AG04450 (cell line): ENCODE results near the gene NEURL1B. TPM values are rescaled to one million over a fixed set of nuclear protein-coding genes. Genes with fewer than 3 reads are reported as not detected.

ENCODE experiments used
- CTCF ChIA-PET: fragments of 300-600, 350-600 bp; formaldehyde crosslinking; extraction: SDS; loops from one replicate; lab custom pipeline; 2022; ENCODE audit warnings: antibody characterized with exemption, inconsistent platforms; lab: Charles Lee
- POLR2A ChIA-PET: fragments of 350-600 bp; formaldehyde crosslinking; extraction: SDS; loops from one replicate; lab custom pipeline; 2021; ENCODE audit warnings: antibody characterized with exemption, inconsistent platforms; lab: Yijun Ruan, JAX
- DNase-seq: peaks from one replicate; pipeline ENCODE4 v3.0.0-alpha.2; 2011; ENCODE audit warnings: low read depth, low spot score
- H3K27ac ChIP-seq: one replicate; pipeline ENCODE4 v1.5.1; 2012; ENCODE audit warnings: low read depth, low read length, control low read depth
- H3K27me3 ChIP-seq: one replicate; pipeline ENCODE4 v1.6.0; 2012; ENCODE audit warnings: low read length; ENCODE audit not compliant: control insufficient read depth, insufficient read depth
- H3K4me3 ChIP-seq: 2 replicates; pipeline ENCODE4 v1.5.1; 2011; ENCODE audit warnings: mild to moderate bottlenecking, low read depth, low read length, control low read depth
- H3K9me3 ChIP-seq: 2 replicates; pipeline ENCODE4 v1.5.1; 2012; ENCODE audit warnings: low read length; ENCODE audit not compliant: control insufficient read depth, insufficient read depth
- polyA plus RNA-seq: library from polyadenylated mRNA; depleted of rRNA; stranded (reverse); fragments of >200 nt; gene quantifications from 2 replicates; pipeline ENCODE4 v1.2.3, GENCODE V29; 2011
- TF ChIP-seq, protein P1 (sequence below): IDR thresholded peaks from 2 replicates; pipeline ENCODE4 v1.5.1; 2011; ENCODE audit warnings: low read depth, low read length, control low read depth, inconsistent platforms

Gene NEURL1B
- polyA plus RNA-seq, 1 experiment = 1.8 TPM

DNA sequence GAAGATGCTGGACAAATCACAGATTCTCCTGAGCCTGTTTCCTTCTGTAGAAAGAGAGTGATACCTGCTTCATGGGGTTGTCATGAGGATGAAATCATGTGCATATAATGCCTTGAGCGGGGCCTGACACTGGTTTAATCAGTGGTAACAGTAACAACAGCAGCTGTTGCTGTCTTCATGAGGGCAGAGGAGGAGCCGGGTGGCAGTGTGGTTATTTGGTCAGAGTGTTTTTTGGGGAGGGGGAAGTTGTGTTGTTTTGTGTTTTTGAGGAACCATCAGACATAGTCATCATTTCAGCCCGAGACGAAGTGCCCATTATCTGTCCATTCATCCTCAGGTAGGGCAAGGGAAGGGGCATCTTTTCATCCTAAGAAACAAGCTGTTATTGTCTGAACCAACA is 44.0 kb downstream of the NEURL1B start:
- ChIA-PET CTCF (interaction anchor here (1.0 kb wide), 1 partner anchor 13 kb away, joined by 5 read pairs; no protein-coding TSS in a partner anchor), POLR2A (no interaction called here)
- no peaks in the 10 kb centered on the region for H3K27me3 ChIP-seq
- no peak overlapping the region for H3K4me3 ChIP-seq
- TF ChIP-seq, protein P1, sequence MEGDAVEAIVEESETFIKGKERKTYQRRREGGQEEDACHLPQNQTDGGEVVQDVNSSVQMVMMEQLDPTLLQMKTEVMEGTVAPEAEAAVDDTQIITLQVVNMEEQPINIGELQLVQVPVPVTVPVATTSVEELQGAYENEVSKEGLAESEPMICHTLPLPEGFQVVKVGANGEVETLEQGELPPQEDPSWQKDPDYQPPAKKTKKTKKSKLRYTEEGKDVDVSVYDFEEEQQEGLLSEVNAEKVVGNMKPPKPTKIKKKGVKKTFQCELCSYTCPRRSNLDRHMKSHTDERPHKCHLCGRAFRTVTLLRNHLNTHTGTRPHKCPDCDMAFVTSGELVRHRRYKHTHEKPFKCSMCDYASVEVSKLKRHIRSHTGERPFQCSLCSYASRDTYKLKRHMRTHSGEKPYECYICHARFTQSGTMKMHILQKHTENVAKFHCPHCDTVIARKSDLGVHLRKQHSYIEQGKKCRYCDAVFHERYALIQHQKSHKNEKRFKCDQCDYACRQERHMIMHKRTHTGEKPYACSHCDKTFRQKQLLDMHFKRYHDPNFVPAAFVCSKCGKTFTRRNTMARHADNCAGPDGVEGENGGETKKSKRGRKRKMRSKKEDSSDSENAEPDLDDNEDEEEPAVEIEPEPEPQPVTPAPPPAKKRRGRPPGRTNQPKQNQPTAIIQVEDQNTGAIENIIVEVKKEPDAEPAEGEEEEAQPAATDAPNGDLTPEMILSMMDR = no peak
- no peaks in the 10 kb centered on the region; the same call in 1 of the 2 replicates for H3K9me3 ChIP-seq
- DNase-seq = no peak
- H3K27ac ChIP-seq = no peak overlapping the region

DNA sequence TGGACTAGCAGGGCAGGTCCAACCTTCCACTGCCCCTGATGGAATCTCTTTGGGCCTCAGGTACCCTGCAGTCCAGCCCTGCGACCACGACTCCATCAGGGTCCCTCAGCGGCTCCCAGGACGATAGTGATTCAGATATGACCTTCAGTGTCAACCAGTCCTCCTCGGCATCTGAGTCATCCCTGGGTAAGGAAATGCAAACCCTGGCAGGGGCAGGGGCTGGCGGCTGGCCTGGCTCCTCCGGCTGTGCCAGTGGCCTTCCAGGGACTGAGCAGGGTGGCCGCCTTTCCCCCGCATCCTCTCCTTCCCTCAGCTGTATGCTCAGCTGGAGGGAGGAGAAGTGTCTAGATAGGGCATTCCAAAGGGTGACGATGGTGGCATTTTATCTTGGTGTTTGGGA is 45.0 kb downstream of the NEURL1B start:
- no peak for DNase-seq
- no peaks in the 10 kb centered on the region; the same call in 1 of the 2 replicates for H3K9me3 ChIP-seq
- POLR2A ChIA-PET = no interaction called here
- H3K27me3 ChIP-seq = no peaks in the 10 kb centered on the region
- CTCF ChIA-PET = interaction anchor here (3.6 kb wide), 1 partner anchor 11 kb away, joined by 18 read pairs; no protein-coding TSS in a partner anchor
- no peak overlapping the region for H3K4me3 ChIP-seq
- no peak overlapping the region for H3K27ac ChIP-seq
- TF ChIP-seq, protein P1 = no peak

DNA sequence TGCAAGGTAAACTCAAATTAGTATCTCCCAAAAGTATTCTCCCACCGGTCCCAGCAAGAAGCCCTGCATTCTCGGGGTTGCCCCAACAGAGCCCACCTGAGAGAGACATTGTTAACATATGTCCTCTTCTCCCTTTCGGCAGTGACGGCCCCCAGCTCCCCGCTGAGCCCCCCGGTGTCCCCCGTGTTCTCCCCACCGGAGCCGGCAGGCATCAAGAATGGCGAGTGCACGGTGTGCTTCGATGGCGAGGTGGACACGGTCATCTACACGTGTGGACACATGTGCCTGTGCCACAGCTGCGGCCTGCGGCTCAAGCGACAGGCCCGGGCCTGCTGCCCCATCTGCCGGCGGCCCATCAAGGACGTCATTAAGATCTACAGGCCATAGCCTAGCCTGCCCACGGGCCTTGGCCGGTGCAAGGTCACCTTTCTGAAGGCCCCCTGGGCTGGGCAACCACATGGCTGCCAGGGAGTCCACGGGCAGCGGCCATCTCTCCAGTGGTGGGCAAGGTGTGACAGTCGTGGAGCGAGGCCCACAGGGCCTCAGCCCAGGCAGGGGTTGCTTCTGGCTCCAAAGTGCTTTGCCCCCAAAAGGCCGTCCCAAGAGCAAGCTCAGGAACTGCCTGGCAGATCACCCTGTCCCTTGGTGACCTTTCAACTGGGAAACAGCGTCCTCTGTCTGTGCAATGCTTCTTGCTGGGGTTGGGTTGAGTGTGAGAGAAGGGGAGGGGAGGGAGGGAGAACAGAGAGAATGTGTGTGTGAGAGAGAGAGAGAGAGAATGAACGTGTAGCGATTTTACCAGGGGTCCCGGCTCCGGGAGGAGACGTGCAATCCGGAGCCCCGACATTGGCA is 45.7 kb downstream of the NEURL1B start:
- TF ChIP-seq, protein P1 = no peak
- Histone ChIP-seq H3K9me3 (no peaks in the 10 kb centered on the region; the same call in 1 of the 2 replicates), H3K27me3 (no peaks in the 10 kb centered on the region), H3K27ac (no peak overlapping the region), H3K4me3 (no peak overlapping the region)
- DNase-seq = no peak
- POLR2A ChIA-PET = no interaction called here
- CTCF ChIA-PET = interaction anchor here (1.0 to 3.6 kb wide), 2 partner anchors 10 to 207 kb away, joined by 4 to 18 read pairs; no protein-coding TSS in a partner anchor

DNA sequence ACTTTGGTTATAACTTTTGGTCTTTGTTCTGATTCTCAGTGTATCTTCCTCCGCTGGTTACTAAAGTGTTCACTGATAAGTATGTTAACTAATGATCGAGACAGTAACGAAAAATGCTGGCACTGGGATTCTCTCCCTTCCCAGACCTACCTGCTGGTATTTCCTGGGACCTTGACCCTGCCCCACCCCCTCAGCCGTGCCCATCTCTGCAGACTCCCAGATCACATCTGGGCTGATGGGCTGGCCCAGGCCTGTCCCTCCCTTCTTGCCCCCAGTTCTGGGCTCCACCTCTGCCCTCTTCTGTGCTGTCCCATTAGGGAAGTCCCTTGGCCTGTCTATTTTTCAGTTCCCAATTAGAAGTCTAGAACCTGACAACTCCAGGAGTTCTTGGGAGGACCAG is 46.9 kb downstream of the NEURL1B start:
- no peaks in the 10 kb centered on the region; the same call in 1 of the 2 replicates for H3K9me3 ChIP-seq
- no peak for DNase-seq
- TF ChIP-seq, protein P1 = no peak
- ChIA-PET POLR2A (no interaction called here), CTCF (interaction anchor here (1.0 to 3.6 kb wide), 2 partner anchors 9 to 209 kb away, joined by 4 to 18 read pairs; no protein-coding TSS in a partner anchor)
- no peak overlapping the region for H3K27ac ChIP-seq
- H3K27me3 ChIP-seq = no peaks in the 10 kb centered on the region
- no peak overlapping the region for H3K4me3 ChIP-seq
